GM12878 (cell line): ENCODE results near the gene HMGN4. TPM values are rescaled to one million over a fixed set of nuclear protein-coding genes. Genes with fewer than 3 reads are reported as not detected.

ENCODE experiments used
- ATAC-seq: fragments of 200-7000 bp; cut with Tn5 transposase; 3 replicates; pipeline ENCODE4 v1.9.1; 2020; ENCODE audit warnings: mild to moderate bottlenecking, moderate library complexity
- BruUV-seq: library from RNA; stranded (reverse); fragments of 400-500 nt; replicated peaks from 2 replicates; lab custom pipeline; 2021; lab: Mats Ljungman, UMichigan
- CTCF ChIA-PET: fragments of 300-600 bp; sonication (Branson Sonifier 250); formaldehyde crosslinking; extraction: SDS; loops from one replicate; lab custom pipeline; 2021; ENCODE audit warnings: inconsistent platforms; lab: Yijun Ruan, JAX
- POLR2A ChIA-PET: fragments of 350-600 bp; formaldehyde crosslinking; extraction: SDS; loops from one replicate; lab custom pipeline; 2021; ENCODE audit warnings: inconsistent platforms; lab: Charles Lee
- RAD21 ChIA-PET: fragments of 300-600 bp; sonication (Branson Sonifier 250); formaldehyde crosslinking; loops from one replicate; lab custom pipeline; 2023; ENCODE audit warnings: antibody characterized with exemption; ENCODE audit not compliant: unreplicated experiment; lab: Charles Lee
- SMC1A ChIA-PET: fragments of 300-600 bp; sonication (Branson Sonifier 250); formaldehyde crosslinking; loops from one replicate; lab custom pipeline; 2023; ENCODE audit not compliant: unreplicated experiment, uncharacterized antibody; lab: Charles Lee
- DNase-seq: peaks from one replicate; pipeline ENCODE4 v3.0.0-alpha.2; 2011; ENCODE audit warnings: low read depth, low spot score
- FAIRE-seq: peaks from 3 replicates; lab custom pipeline; 2011; peaks lifted over from hg19 to GRCh38; lab: Jason Lieb, UNC
- H2AFZ ChIP-seq: 2 replicates; pipeline ENCODE4 v1.6.0; 2011; ENCODE audit warnings: low read depth, low read length, control low read depth; ENCODE audit not compliant: control insufficient read depth
- H3K27ac ChIP-seq: 2 replicates; pipeline ENCODE4 v1.5.1; 2011; ENCODE audit warnings: control low read depth; ENCODE audit not compliant: control insufficient read depth, insufficient read depth
- H3K27me3 ChIP-seq, 2 experiments: replicated peaks in 1 of 2; 2 replicates each; pipeline versions ENCODE4 v1.6.0 to v1.6.1; 2011; ENCODE audit warnings: low read length in 1 of 2; ENCODE audit not compliant: control insufficient read depth in 2 of 2, insufficient read depth in 2 of 2
- H3K36me3 ChIP-seq, 2 experiments: 2 replicates each; pipeline ENCODE4 v1.5.1; 2011; ENCODE audit warnings: low read length in 1 of 2; ENCODE audit not compliant: control insufficient read depth in 2 of 2, insufficient read depth in 2 of 2
- H3K4me1 ChIP-seq: 2 replicates; pipeline ENCODE4 v1.6.1; 2011; ENCODE audit warnings: mild to moderate bottlenecking, low read length, moderate library complexity, mixed read lengths; ENCODE audit not compliant: control insufficient read depth, insufficient read depth
- H3K4me2 ChIP-seq: 2 replicates; pipeline ENCODE4 v1.6.0; 2011; ENCODE audit warnings: control low read depth; ENCODE audit not compliant: control insufficient read depth, insufficient read depth
- H3K4me3 ChIP-seq: fragments of 200-600 bp; sonication (generic); 2 replicates; pipeline ENCODE4 v1.5.1; 2016
- H3K79me2 ChIP-seq: 2 replicates; pipeline ENCODE4 v1.6.0; 2011; ENCODE audit warnings: low read length; ENCODE audit not compliant: control insufficient read depth, insufficient read depth
- H3K9ac ChIP-seq: 2 replicates; pipeline ENCODE4 v1.8.0; 2011; ENCODE audit warnings: low read length, control low read depth, mixed read lengths; ENCODE audit not compliant: control insufficient read depth, insufficient read depth
- H3K9me3 ChIP-seq: replicated peaks from 3 replicates; pipeline ENCODE4 v1.5.1; 2011; ENCODE audit warnings: mild to moderate bottlenecking, low read length; ENCODE audit not compliant: control insufficient read depth, insufficient read depth
- H4K20me1 ChIP-seq: 2 replicates; pipeline ENCODE4 v1.6.0; 2011; ENCODE audit not compliant: control insufficient read depth, insufficient read depth
- ATF2 ChIP-seq: IDR thresholded peaks from 2 replicates; pipeline ENCODE4 v1.6.1; 2012; ENCODE audit warnings: low read length, inconsistent platforms
- BACH1 ChIP-seq: fragments of 450-650 bp; IDR thresholded peaks from 2 replicates; pipeline ENCODE4 v1.6.1; 2017; ENCODE audit warnings: mild to moderate bottlenecking, borderline replicate concordance
- EGR1 ChIP-seq, 2 experiments: IDR thresholded peaks; 1 replicate in 1 of 2; 2 replicates in 1 of 2; pipeline ENCODE4 v1.6.1; 2011 to 2012; ENCODE audit warnings: low read depth in 2 of 2, low read length in 2 of 2, borderline replicate concordance in 1 of 2, mild to moderate bottlenecking in 1 of 2, moderate library complexity in 1 of 2
- FOXK2 ChIP-seq: fragments of 450-650 bp; IDR thresholded peaks from 2 replicates; pipeline ENCODE4 v1.6.1; 2017; ENCODE audit warnings: mild to moderate bottlenecking, moderate library complexity
- MEF2B ChIP-seq: fragments of 450-650 bp; IDR thresholded peaks from 2 replicates; pipeline ENCODE4 v1.6.1; 2018; ENCODE audit warnings: mild to moderate bottlenecking, moderate library complexity; ENCODE audit not compliant: partially characterized antibody, poor library complexity, severe bottlenecking
- NR2F1 ChIP-seq: fragments of 450-650 bp; conservative IDR thresholded peaks from 2 replicates; pipeline ENCODE4 v1.6.1; 2017; ENCODE audit warnings: mild to moderate bottlenecking
- POLR2A ChIP-seq: IDR thresholded peaks from 2 replicates; pipeline ENCODE4 v1.6.1; 2011; ENCODE audit warnings: low read depth, mild to moderate bottlenecking, low read length
- RUNX3 ChIP-seq: IDR thresholded peaks from 2 replicates; pipeline ENCODE4 v1.6.1; 2012; ENCODE audit warnings: low read length, inconsistent platforms
- SUPT20H ChIP-seq: IDR thresholded peaks from 2 replicates; pipeline ENCODE4 v1.6.1; 2011; ENCODE audit warnings: low read depth, mild to moderate bottlenecking, low read length, moderate library complexity, borderline replicate concordance; ENCODE audit not compliant: control insufficient read depth
- TCF3 ChIP-seq: IDR thresholded peaks from 2 replicates; pipeline ENCODE4 v1.6.1; 2012; ENCODE audit warnings: low read depth, mild to moderate bottlenecking, low read length, borderline replicate concordance; ENCODE audit not compliant: insufficient read depth
- TCF7 ChIP-seq: IDR thresholded peaks from 2 replicates; pipeline ENCODE4 v1.6.1; 2014; ENCODE audit warnings: antibody characterized with exemption, borderline replicate concordance
- ZNF207 ChIP-seq: fragments of 450-650 bp; IDR thresholded peaks from 2 replicates; pipeline ENCODE4 v1.6.1; 2014; ENCODE audit warnings: antibody characterized with exemption, mild to moderate bottlenecking, borderline replicate concordance
- ZNF622 ChIP-seq: fragments of 450-650 bp; IDR thresholded peaks from 2 replicates; pipeline ENCODE4 v1.6.1; 2017; ENCODE audit warnings: mild to moderate bottlenecking, inconsistent platforms
- WGBS: methylation state at CpG from one replicate; pipeline ENCODE4 v1.1.6; 2016; ENCODE audit warnings: low lambda C conversion rate; ENCODE audit not compliant: insufficient replicate concordance, insufficient coverage; ENCODE audit errors: missing lambda C conversion rate; 5-methylcytosine and 5-hydroxymethylcytosine counted together
- in situ Hi-C: fragments of 300-500 bp; cut with MboI; formaldehyde crosslinking; loops from 9 replicates; pipeline ENCODE4 v1.14.3; 2018; ENCODE audit warnings: mixed read lengths
- intact Hi-C: fragments of 100-400 bp; cut with micrococcal nuclease; formaldehyde crosslinking; loops from one replicate; pipeline ENCODE4 v1.14.2; 2022; ENCODE audit not compliant: unreplicated experiment
- polyA plus RNA-seq, 11 experiments: library from polyadenylated mRNA; depleted of rRNA in 4 of 11; unstranded in 6 of 11; stranded (reverse) in 5 of 11; fragments of >200 nt; fragmentation: Nextera tagmentation in 4 of 11; fragmentation: Illumina TruSeq in 1 of 11; extraction: Ambion mirVana in 4 of 11; extraction: Trizol in 1 of 11; gene quantifications; 1 replicate in 1 of 11; 2 replicates in 10 of 11; pipeline versions ENCODE4 v1.2.1 to v1.2.3, GENCODE V29; 2011 to 2016; ENCODE audit warnings: inconsistent platforms in 2 of 11, missing spikeins in 2 of 11, low read depth in 1 of 11
- total RNA-seq, 4 experiments: library from RNA; depleted of rRNA in 3 of 4; stranded (reverse); fragments of >200 nt in 3 of 4; fragmentation: Illumina TruSeq in 1 of 4; extraction: Trizol in 1 of 4; gene quantifications; 2 replicates each; pipeline versions ENCODE4 v1.2.1 to v1.2.3, GENCODE V29; 2013 to 2021

The HMGN4 gene
- total and polyA plus RNA-seq, 10 of the 15 experiments (the other 5 are each of a cell fraction or from before 2014, with no cell fraction given): 26.7 to 99.1 (median 76.7) TPM

DNA sequence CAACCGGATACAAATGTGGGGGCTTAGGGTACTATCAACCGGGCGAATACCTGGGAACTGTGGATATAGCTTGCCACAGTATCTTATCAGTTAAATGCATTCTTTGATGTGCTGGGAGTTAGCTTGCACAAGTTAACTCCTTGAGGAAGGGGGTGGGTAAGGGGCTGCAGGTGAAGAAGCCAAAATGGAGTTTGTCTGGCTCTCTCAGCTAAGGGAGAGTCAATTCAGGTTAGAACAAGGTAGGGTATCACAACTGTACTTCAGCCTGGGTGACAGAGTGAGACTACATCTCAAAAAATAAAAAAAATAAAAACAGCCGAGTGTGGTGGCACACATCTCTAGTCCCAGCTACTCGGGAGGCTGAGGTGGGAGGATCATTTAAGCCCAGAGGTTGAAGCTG is 46.6 kb upstream of the HMGN4 start:
- POLR2A ChIA-PET: interaction anchor here (1.1 to 3.3 kb wide), 2 partner anchors 13 to 15 kb away, joined by 3 to 9 read pairs; no protein-coding TSS in a partner anchor
- CTCF ChIA-PET: interaction anchor here (0.9 to 1.8 kb wide), 2 partner anchors 27 to 150 kb away, joined by 3 to 5 read pairs; no protein-coding TSS in a partner anchor
- H4K20me1 ChIP-seq: no peaks in the 10 kb centered on the region

More for the DNA sequence above, 46.6 kb upstream of the HMGN4 start:
- 81% methylated on average over 5 of the region's 5 CpGs for WGBS
- in situ Hi-C loops (no loop called here), intact Hi-C loops (no loop called here)
- H3K27me3 ChIP-seq: no peaks in the 10 kb centered on the region
- SMC1A ChIA-PET: interaction anchor here (0.8 to 1.4 kb wide), 5 partner anchors 9 to 122 kb away, joined by 3 to 4 read pairs (median 3); no protein-coding TSS in a partner anchor
- TF ChIP-seq FOXK2 (no peak), MEF2B (no peak), SUPT20H (no peak), ZNF207 (no peak), EGR1 (IDR thresholded peaks at IDR 0.05; ENCODE audit: borderline replicate concordance in 1 of 2, low read depth in 2 of 2, low read length in 2 of 2) (no peak), RUNX3 (no peak), NR2F1 (no peak), BACH1 (no peak), TCF7 (no peak), POLR2A (no peak), TCF3 (no peak), ZNF622 (no peak), ATF2 (no peak)
- RAD21 ChIA-PET: interaction anchor here (1.2 to 1.7 kb wide), 3 partner anchors 18 to 150 kb away, joined by 3 to 5 read pairs (median 4); no protein-coding TSS in a partner anchor
- H3K4me2 ChIP-seq: no peak overlapping the region
- no TSS peak for BruUV-seq
- H3K79me2 ChIP-seq: no peaks in the 10 kb centered on the region
- FAIRE-seq (no peak), DNase-seq (no peak), ATAC-seq (no peak)
- no peaks in the 10 kb centered on the region for H3K4me1 ChIP-seq
- no peaks in the 10 kb centered on the region; the same call in 2 of the 3 replicates for H3K9me3 ChIP-seq
- no peak overlapping the region for H2AFZ ChIP-seq
- H3K4me3 ChIP-seq: no peak overlapping the region
- H3K36me3 ChIP-seq: no peaks in the 10 kb centered on the region
- no peak overlapping the region for H3K9ac ChIP-seq
- no peak overlapping the region for H3K27ac ChIP-seq
